Measurements from ENCODE around the gene IMMT.
"Not testable (repeated sequence)": the region's sequence is repeated elsewhere in the genome, so short reads cannot be mapped to it uniquely, and the experiment has no call there.

IMMT gene

DNA sequence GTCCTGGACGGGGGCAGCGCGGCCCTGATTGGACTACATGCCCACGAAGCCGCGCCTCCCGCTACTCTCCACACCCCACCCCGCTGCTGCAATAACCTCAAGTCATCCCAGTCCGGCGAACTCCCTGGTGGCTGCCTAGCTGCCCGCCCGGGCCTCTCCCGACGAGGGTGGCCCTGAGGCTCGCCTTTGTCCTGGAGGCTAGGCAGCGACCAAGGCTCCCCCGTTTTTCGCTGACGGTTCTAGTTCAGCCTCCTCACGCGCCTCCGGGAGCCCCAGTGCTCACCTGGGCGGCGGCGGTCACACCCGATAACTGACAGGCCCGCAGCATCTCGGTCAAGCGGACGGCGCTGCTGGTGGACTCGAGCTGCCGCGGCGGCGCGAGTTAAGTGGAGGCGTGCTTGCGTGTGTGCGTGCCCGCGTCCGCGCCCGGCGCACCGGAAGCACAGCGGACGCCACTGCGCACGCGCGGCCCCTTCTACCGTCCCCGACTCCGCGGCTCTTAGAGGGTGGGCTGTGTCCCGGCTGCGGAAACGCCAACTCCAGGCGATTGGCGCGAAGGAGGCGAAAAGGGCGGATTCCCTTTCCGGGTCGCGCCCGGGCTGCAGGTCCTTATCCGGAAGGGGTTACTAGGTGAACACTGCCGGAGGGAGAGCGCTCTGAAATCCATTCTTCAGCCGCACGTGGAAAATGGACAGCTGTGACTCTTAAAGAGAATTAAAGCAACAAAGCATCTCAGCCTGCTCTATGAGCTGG, at the start of gene IMMT:
Gene IMMT (minus strand): TSS at position 408 of the 753 bp plus-strand sequence. CDS start 80 bp downstream, at position 328.
- peak; percentile 93 for DNase-seq (ENCODE audit: low read depth)

DNA sequence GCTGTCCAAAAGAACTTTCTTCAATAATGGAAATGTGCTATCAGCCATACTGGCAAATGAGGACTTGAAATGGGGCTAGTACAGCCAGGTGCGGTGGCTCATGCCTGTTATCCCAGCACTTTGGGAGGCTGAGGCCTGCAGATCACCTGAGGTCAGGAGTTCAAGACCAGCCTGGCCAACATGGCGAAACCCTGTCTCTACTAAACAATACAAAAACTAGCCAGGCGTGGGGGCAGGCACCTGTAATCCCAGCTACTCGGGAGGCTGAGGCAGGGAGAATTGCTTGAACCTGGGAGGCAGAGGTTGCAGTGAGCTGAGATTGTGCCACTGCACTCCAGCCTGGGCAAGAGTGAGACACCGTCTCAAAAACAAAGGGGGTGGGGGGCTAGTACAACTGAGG, 49.5 kb upstream of the IMMT start:
- DNase-seq (ENCODE audit: low read depth) = not testable (repeated sequence)

DNA sequence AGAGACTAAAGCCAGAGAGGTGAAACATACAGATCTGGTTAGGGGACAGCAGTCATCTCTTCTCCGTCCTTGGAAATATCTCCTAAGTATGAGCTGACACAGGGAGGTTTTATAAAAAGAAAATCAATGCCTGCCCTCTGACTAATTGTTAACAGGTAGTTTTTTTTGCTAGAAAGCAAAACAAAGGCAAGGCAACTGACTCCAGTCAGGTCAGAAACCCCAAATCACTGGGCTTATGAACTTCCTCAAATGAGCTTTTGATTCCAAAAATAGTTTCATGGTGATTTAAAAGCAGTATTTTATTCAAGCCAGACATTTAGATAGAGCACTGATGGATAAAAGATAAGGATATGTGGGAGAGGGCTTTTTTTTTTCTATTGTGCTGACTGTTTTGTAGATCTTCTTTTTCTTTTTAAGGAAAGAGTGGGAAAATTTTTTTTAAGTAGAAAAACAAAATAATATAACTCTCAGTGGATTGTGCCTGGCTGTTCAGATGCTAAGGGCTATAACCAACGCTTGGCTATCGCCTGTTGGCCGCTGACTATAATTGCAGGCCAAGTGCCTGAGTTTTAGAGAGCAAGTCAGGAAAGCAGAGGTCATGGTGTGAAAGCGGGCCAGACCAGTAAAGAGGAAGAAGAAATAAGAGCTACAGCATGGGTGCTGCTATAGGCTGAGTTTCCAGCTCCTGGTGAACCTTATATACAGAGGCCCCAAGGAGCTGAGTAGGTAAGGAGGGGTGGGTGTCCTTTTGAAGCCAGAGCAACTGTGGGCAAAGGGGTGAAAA, 48.9 kb upstream of the IMMT start:
- no peak for DNase-seq (ENCODE audit: low read depth)

DNA sequence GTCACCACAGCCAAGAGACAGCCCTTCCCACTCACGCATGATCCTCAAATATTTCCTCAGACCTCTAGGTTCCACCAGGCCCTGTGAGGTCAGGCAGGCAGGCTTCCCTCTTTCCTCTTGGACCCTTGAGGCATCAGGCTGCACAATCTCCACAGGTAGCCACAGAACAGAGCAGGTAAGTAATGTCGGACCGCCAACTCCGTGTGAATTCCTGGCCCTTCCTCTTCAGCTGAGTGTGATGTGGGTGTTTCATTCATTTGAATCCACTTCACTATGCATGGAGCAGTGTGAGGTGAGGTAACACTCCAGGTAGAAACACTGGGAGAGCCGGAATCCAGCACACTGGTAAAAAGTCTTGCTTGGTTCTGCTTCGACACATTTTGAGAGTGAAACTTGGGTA, 48.0 kb upstream of the IMMT start:
- no peak for DNase-seq (ENCODE audit: low read depth)

DNA sequence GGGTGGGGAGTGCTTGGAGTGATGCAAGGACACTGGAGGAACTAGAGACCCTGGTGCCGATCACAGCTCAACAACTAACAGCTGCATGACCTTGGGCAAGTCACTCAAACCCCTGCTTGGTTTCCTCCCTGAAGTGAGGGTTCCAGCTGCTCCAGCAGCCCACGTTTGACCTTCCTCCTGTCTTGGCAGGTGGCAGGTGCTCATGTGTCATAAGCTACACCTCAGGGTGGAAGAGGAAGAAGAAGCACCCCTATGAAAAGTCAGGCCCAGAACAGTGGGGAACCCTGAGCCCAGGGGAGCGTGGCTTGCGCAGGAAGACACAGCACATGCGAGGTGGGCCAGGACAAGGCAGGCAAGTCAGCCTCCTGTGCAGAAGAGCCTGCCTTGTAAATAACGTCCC, 46.3 kb upstream of the IMMT start:
- no peak for DNase-seq (ENCODE audit: low read depth)

DNA sequence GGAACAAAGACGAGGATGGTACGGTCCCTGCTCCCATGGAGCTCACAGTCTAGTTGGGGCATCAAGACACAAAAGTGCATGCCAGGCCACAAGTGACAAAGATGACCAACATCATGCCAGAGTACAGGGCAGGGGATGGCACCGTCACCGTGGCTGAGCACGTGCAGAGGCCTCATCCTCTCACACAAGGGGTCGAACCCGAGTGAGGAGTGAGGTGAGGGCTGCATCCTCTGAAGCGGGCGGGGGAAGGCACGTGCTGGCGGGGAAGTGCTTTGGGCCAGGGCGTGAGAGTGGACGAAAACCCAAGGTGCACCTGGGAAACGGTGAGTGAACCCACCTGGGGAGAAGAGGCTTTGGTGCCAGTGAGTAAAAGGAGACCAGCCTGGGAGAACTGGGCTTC, 45.0 kb upstream of the IMMT start:
- DNase-seq (ENCODE audit: low read depth) = no peak

DNA sequence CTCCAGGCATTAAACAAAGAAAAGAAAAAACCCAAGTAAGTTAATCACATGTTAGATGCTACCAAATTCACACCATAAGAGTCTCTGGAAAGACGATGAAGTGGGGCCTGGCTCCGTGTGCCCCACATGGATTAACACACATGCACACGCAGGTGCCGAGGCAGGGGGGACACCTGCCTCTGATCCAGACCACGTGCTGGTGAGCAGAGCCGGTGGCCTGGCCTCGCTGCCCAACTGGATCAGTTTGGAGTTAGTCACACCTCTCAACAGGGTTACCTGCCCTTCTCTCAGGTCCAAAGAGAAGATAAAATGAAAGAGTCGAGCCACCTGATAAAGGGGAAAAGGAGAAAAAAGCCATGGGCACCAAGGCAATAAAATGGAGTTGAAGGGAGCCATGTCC, 44.5 kb upstream of the IMMT start:
- no peak for DNase-seq (ENCODE audit: low read depth)

DNA sequence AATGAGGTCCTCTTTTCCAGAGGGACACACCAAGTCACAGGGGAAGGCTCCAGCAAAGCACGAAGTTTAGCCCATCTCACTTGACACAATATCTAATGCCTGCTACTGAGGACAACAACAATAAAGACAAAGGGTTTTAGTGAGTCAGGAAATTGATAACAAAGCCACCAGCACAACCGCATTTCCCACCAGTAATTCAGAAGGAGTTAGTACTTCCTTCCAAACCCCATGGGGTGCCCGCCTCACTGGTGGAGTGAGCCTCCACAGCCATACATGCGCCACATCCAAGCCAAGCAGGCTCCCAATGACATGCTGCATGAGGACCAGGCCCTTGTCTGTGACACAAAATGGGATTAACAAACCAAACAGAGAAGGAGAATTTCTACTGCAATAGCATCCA, 44.1 kb upstream of the IMMT start:
- no peak for DNase-seq (ENCODE audit: low read depth)

DNA sequence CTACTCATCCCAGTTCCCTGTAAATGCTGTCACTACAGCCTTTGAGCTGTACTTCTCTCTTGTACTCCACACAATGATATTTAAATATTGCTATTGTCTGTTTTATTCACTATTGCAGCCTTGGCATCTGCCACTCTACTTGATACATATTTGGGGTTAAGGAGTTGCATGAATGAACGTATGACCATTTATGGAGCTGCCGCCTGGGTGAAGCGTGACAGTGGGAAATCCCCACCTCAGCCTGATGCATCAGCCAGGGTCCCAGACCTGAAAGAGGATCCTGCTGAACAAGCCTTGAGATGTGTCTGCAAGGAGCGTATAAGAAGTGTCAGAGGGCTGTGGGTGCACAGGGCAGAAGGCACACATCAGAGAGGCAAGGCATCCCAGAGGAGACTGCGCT, 43.1 kb upstream of the IMMT start:
- DNase-seq (ENCODE audit: low read depth) = peak; percentile 61

DNA sequence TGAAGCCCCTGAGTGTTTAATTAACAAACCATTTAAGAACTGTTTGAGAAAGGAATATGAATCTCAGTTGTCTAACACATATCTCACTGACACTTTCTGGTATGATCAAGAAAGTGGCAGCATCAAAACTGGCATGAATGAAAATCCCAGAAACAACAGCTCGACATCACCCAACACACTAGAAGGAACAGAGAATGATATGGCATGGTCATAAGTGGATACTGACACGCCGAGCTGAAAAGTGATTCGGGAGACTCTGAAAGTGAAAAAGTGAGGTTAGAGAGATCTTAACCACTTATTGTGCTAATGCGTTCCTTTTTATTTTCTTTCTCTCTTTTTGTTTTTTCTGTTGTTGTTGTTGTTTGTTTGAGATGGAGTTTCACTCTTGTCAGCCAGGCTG, 41.9 kb upstream of the IMMT start:
- no peak for DNase-seq (ENCODE audit: low read depth)

DNA sequence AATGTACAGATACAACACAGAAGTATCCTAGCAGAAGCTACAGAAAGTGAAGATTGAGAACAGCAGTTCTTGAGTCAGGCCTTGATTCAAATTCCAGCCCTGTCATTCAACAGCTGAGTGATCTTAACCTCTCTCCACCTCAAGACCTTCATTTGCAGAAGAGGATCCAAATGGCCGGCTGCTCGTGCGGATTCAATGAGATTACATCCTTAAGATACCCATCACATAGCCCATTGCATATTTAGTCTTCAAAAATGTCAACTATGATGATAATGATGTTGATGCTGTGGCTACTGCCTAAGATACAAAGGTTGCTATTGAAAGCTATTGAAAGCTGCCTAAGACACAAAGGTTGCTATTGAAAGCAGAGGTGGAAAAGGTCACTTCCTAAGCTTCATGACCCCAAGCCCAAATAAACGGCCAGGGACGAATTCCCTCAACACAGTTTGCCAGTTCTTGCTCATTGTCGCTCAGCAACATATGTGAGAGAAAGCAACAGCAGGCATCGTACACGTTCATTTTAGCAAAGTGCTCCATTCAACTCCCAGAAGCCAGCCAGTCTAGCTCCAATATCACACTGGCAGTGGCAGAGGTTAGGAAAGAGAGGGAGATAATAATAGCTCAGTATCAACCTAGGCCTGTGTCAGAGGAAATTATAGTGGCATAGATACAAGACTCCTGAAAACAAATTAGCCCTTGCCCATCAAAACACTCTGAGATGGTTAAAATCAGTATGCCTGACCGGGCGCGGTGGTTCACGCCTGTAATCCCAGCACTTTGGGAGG, 40.1 kb upstream of the IMMT start:
- DNase-seq (ENCODE audit: low read depth) = no peak

DNA sequence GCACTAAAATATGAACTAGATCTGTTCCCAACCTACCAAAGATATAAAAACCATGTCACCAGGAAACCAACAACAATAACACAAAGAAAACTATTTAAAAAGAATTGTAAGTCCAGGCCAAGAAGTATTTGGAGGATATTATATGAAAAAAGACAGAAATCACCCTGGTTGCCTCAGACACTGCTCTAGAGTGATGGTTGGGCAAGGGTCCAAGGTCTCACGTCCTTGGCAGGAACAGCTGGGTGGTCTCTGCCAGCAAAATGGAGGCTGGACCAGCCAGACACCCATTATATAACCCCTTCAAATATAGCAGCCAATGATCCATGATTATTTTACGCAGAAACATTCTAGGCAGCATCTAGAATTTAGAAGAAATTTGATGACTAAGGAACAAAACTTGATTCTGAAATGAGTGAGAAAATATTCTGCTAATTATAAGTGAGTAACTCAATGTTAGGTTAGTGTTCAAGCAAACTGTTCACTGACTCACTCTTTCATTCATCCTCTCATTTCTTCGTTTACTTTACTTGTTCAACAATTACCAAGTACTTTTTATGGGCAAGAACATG, 39.4 kb upstream of the IMMT start:
- DNase-seq (ENCODE audit: low read depth) = no peak

DNA sequence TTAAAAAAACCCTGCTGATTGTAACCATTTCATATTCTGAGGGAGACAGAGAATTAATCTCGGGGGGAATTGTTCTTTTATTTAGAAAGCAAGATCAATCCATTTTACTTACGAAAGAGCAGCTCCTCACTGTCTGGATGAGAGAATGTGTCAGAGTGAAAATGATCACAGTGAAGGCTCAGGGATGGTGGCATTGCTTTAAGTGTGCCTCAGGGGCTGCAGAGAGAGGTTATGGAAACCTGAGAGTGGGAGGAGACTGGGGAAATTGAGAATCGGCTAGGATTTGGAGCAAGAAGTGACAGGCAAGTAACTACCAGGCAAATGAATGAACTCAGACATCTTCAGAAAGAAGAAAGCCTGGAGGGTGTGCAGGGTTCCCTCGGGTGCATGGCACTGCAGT, 38.2 kb upstream of the IMMT start:
- no peak for DNase-seq (ENCODE audit: low read depth)

DNA sequence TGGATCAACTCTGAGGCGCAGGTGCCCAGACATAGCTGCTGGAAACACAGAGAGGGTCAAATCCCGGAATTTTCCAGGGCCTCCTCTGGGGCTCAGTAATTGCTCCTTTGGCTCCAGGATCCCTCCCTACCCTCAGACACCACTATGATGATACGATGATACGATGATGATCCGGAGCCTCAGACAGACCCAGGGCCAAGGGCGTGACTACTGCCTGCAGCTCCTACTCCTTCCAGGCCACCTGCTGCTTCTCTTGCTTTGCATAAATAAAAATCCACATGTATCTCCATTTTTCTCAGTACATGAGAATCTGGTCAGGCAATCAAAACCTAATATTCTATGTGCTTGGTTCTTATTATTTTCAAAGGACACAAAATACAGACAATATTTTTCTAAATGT, 37.6 kb upstream of the IMMT start:
- DNase-seq (ENCODE audit: low read depth) = no peak

DNA sequence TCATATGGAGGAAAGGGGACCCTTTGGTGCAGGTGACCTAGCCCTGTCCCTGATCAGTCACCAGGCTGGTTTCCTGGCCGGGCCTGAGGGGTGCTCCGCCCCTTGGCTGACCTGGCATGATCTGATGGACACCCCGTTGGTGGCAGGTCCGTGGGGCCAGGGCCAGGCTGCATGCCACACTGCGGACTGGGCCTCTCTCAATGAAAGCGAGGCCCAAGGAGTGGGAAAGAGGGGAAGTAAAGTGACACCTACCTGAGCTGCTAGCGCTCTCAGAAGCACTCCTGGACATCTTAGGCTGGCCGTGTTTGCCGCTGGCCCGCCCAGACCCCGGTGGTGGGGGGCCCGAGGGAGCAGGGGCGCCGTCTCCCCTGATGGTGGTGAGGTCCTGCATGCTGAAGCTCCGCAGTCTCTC, 37.1 kb upstream of the IMMT start:
- no peak for DNase-seq (ENCODE audit: low read depth)

DNA sequence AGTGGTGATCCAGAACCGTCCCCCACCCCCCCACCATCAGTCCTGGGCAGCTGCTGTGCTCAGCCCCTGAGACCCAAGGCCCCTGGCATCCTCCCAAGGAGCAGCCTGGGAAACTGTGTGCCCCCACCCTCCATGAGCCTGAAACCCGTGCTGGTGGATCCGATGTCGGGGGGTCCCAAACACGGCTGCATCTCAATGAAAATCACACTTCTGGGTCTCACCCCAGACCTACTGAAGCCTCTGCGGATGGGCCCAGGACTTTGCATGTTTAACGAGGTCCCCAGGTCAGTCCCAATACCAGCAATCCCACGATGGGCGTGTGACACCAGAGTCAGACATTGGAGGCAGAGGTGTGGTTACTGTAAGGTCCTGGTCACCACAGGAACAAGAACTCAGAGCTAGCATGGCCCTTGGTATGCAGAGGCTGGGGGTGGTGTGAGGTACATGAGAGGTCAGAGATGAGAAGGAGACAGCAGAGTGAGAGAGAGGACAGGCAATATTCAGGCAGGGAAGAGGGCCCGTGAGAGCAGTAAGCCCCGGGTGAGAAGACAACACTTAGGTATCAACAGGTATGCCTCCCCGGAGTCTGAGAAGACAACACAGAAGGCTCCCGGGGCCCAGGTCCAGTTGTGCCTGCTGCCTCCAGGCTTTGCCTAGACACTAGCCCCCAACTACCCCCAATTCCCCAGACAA, 36.6 kb upstream of the IMMT start:
- no peak for DNase-seq (ENCODE audit: low read depth)

DNA sequence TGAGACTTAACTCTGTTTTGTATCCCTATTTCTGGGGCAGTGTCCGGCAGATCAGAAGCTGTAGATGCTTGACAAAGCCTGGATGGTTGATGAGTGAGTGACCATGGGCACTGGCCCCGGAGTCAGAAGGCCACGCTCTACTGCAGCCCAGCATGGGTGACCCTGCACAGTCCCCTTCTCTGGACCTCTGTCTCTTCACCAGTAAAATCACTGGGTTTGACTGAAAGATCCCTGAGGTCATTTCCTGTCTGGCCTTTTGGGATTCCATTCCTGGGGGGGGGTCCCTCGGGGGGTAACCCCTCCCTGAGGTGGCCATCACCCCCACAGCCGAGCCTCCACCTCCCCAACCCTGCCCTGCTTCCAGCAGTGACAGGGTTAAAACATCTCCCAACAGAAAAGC, 35.7 kb upstream of the IMMT start:
- DNase-seq (ENCODE audit: low read depth) = no peak

DNA sequence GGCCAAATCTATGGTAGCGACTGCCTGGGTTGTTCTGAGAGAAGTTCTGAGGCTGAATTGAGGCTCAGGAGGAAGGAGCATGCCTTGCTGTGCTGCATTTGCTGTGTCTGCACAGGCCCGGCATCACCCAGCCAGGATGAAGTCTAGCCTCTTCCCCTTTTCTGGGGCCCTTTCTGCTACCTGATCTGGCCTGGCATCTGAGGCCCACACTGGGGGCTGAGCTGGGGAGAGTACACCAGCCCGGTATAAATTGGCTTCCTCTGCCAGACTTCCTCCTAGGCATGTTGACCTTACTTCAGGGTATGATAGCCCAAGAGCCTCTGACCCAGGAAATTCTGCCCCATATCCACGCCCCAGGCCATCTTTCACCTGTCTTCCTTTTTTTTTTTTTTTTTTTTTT, 34.0 kb upstream of the IMMT start:
- DNase-seq (ENCODE audit: low read depth) = no peak

DNA sequence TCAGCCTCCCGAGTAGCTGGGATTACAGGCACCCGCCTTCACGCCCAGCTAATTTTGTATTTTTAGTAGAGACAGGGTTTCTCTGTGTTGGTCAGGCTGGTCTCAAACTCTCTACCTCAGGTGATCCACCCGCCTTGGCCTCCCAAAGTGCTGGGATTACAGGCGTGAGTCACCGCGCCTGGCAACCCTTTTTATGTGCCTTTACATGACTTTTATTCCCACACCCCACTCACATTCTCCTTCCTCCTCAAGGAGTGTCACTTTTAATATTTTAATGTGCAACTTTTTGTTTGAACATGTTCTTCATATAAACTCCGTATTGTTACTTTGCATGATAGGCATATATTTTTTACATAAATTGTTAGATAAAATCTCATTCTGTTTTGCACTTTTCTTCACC, 33.3 kb upstream of the IMMT start:
- DNase-seq (ENCODE audit: low read depth) = not testable (repeated sequence)

DNA sequence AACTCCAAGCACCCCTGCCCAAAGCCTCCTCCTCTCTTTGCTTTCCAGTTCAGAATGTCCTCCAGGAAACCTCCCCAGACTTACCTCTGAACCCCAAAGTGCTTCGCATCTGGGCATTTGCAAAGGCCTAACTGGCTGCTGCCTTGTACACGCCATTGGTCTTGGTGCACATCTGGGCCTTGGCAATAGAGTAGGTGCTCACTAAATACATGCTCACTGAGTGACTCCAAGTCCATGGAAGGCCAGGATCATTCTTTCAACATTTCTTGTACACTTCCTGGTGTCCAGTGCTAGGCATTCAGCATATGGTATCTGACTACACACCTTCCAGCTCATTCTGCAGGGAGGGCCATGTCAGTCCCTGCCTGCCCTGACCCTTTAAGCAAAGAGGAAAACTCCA, 32.4 kb upstream of the IMMT start:
- no peak for DNase-seq (ENCODE audit: low read depth)

DNA sequence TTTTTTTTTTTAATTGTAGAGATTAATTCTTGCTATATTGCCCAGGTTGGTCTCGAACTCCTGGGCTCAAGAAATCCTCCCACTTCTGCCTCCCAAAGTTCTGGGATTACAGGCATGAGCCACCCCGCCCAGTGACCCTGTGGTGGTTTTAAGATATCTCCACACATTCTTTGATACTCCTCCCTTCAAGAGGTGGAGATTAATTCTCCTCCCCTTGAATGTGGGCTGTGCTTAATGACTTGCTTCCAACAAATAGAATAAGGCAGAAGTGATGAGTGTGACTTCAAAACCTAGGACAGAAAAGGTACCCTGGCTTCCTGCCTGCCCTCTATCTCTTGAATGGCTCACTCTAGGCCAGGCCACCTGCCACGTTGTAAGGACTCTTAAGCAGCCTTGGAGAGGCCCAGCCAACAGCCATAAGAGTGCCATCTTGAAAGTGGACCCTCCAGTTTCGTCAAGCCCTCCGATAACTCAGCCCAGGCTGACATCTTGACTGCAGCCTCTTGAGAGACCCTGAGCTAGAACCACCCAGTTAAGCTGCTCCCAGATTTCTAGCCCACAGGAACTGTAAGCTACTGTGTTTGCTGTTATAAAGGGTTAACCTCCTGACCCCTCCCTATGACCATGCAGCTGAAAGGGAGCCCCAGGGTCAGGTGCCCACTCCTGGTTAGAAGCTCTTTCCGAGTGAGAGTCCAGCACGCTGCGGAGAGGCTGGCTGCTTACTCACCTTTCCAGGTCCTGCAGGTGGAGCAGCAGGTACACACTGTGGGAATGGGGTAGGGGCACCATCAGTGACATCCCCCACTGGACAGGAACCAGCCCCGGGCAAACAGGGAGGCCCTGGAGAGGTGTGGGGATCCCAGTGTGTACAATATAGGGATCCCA, 31.6 kb upstream of the IMMT start:
- DNase-seq (ENCODE audit: low read depth) = no peak

Measured in stimulated activated CD4-positive, alpha-beta T cell treated with anti-CD3 and anti-CD28 coated beads, Interleukin-2, amount 100 ng/mL, for 4 hours (primary cell).